Inferior parietal cortex (tissue), 1 donor: Measurements from ENCODE around the gene GAB1.

Experiments used
- DNase-seq: peaks from one replicate; pipeline ENCODE4 v3.0.0-alpha.2; 2016; ENCODE audit errors: extremely low spot score

The GAB1 gene

DNA sequence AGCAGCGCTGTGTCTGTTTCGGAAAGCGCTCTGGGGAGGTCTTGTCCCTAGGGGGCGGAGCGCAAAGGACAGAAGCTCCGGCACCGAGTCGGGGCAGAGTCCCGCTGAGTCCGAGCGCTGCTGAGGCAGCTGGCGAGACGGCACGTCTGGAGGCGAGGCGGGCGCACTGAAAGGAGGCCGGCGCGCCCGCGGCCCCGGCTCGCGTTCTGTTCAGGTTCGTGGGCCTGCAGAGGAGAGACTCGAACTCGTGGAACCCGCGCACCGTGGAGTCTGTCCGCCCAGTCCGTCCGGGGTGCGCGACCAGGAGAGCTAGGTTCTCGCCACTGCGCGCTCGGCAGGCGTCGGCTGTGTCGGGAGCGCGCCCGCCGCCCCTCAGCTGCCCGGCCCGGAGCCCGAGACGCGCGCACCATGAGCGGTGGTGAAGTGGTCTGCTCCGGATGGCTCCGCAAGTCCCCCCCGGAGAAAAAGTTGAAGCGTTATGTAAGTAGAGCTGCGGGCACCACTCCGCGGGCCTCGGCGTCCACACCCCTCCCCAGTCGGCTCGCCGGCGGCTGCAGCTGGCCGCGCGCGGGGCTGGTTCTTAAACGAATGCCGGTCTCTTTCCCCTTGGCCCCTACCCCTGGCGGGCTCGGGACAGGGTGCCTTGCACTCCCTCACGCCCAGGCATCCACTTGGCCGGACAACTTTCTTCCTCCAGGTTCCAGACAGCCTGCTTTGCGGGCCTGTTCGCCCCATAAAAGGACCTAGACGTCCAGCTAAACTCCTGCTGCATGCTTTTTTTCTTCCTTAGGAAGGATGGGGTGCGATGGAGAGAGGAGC is at the start of gene GAB1:
GAB1 (plus strand) TSS at position 96 of the 819 bp plus-strand sequence; CDS start at position 409, 313 bp downstream.
- peak; percentile 75 for DNase-seq

DNA sequence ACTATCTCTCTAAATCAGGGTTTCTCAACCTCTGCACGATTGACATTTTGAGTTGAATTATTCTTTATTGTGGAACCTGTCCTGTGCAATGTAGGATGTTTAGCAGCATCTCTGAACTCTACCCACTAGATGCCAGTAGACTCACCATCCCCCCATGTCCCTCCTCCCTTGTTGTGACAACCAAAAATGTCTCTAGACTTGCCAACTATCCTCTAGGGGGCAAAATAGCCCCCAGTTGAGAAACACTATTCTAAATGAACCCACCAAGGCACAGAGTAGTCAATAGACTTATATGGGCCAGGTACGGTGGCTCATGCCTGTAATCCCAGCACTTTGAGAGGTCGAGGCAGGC is 49.1 kb upstream of the GAB1 start:
- DNase-seq, result no peak

DNA sequence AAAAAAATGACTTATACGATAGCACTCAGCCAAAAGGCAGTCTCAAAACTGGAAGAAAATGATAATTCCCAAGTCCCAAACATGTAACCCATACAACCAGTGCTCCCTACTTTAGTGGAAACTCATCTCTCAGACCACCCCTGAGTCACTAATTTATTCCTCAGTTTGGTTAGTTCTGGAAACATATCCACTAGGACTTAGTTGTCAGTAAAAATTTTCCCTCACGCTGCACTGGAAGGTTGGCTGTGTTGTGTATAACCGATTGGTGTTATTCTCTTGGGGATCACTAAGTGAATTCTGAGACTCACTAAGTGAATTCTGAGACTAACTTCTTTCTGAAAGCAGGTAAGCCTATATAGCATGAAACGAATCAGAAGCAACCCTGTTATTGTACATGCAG is 48.5 kb upstream of the GAB1 start:
- no peak for DNase-seq

DNA sequence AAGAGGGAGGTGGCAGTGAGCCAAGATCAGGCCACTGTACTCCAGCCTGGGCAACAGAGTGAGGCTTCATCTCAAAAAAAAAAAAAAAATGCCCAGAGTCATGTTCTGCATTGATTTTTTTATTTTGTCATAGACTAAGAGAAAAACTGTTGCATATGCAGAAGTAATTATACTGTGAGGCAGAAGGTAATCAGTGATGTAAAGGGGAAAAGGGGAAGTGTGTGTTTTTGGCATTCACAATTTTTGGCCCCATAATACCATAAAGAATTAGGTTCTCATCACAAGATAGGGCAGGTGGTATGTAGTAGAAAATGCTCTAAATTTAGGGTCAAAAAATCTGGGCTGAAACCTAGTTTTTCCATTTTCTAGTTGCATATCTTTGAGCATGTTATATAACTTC is 47.3 kb upstream of the GAB1 start:
- DNase-seq, result no peak

DNA sequence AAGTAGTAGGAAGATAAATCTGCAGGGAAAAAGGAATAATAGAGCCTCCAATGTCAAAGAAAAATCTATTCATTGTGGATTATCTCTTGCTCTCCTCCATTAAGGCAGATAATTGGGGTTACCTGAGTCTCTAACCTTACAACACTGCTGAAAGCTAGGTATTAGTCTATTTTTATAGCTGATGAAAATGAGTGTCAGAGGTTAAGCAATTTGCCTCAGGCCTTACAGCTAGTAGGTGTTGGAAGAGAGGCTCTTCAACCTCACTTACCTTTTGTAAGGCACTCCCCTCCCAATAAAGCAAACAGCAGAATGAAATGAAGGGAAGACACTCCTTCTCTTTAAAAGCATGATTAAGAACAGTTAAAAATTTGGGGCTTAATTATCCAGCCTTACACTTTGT is 45.4 kb upstream of the GAB1 start:
- DNase-seq, result no peak

DNA sequence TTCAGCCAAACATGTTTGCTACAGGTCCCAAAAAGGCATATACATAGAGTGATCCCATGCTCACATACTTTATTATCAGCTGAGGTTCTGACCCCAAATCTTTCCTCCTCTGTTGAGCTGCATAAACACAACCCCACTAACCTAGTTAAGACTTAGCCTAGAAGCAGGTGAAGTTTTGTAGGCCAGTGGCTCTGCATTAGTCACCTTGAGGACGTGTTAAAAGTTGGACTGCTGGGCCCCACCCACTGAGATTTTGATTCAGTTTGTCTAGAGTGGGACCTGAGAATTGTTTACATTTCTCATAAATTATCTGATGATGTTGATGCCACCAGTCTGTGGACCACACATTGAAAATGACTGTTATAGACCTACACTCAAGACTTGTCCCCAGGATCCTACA is 43.8 kb upstream of the GAB1 start:
- DNase-seq, result no peak

DNA sequence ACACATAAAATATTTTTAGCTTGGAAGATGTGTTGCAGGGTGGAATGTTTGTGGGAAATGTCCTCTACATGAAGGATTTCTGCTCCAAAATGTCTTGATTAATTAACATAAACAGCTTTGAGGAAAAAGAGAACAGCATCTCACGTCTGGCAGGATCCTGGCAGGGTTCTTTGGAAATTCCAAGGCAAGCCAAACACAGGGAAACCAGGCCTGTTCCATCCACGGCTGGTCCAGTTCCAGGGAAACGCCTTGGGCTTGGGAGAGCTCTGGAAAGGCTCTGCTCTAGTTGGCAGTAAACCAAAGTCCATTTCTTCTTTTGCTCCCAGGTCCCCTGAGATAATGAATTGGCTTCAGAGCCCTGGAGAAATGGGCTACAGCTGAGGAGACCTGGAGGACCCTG is 42.4 kb upstream of the GAB1 start:
- DNase-seq, result no peak

DNA sequence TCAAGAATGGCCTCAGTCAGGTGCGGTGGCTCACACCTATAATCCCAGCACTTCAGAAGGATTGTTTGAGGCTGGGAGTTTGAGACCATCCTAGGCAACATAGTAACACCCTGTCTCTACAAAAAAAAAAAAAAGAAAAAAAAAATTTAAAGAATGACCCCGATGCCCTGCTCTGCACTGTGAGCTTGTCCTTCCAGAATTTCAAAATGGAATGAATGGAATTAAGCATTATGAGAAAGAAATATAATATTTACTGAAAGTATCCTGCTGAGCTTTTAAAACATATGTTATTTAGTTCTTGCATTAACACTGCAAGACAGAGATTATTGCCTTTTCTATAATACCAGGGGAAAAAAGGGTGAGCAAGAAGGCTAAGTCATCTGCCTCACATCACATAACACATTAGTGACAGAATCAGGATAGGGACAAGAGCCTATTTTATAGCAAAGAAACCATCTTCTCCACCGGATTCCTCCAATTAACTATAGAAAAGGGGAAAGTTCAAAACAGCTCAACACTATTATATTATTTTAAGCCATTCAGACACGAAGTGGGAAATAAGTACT is 41.9 kb upstream of the GAB1 start:
- no peak for DNase-seq

DNA sequence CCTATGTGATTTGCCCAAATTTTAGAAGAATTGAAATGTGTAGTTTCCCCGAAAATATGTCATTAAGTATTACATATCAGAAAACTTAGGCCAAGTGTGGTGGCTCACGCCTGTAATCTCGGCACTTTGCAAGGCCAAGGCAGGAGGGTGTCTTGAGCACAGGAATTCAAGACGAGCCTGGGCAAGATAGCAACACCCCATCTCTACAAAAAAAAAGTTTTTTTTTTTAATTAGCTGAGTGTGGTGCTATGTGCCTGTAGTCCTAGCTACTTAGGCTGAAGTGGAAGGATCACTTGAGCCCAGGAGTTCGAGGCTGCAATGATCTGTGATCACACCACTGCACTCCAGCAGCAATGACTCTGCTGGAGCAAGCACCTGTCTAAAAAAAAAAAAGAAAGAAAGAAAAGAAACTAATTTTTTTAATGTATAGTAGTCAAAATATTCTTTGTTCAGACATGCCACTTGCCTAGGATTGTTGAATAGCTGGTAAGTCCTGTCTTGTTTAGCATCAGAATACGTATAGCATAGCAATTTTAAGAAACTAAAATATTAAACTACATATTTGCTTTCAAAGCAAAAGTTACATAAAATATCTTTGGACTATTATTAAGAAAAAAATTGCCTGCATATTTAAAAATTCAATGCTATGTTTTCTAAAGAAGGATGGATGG is 40.1 kb upstream of the GAB1 start:
- no peak for DNase-seq

DNA sequence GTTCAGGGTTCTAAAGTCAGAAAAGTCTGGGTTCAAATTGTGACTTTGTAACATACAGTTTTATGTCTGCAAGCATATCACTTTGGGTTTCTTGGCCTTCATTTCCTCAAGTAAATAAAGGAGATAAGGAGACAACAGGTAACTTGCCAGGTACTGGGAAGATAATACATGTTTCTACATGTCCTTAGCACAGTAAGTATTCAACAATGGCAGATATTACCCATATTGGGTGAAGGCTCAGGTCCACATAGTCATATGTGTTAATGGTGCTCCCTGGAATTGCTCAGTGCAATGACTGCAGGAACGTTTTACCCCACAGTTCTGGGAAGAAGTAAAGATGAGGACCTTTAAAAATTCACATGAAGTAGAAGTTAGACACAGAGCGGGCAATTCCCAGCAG is 35.8 kb upstream of the GAB1 start:
- no peak for DNase-seq

DNA sequence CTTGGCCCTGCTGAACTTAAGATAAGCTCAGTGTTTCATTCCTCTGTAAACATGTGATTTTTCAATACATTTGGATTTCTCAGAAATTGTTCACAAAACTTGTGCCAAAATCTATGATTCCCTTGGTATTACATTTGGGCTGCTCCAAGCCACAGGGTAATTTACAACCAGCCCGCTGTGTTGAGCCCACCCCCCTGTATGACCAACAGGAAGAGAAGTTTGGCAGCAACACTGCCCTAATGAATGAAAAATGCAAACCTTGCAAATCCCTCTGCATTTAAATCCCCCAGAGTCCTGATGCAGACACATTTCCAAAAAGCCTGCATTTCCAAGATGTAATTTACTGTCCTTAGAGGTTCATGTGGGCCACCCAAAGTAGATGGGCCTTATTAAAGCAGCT is 34.1 kb upstream of the GAB1 start:
- no peak for DNase-seq

DNA sequence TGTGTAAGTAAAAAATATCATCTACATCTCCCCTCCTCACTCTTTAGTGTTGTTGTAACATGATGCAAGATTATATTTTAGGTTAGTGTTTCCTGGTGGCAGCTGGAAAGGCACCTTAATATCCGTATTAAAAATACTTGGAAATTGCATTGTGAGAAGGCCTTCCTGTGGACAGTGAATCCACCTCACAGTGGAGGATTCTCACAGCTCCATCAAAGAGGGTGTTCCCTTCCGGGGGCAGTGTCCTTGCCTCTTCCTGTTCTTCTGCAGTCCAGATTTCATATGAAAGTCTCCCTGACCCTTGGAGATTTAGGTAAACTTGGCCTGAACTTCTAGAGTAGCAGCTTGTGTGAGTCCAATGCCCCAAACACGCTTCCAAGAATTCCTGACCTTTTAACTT is 29.9 kb upstream of the GAB1 start:
- DNase-seq, result no peak

DNA sequence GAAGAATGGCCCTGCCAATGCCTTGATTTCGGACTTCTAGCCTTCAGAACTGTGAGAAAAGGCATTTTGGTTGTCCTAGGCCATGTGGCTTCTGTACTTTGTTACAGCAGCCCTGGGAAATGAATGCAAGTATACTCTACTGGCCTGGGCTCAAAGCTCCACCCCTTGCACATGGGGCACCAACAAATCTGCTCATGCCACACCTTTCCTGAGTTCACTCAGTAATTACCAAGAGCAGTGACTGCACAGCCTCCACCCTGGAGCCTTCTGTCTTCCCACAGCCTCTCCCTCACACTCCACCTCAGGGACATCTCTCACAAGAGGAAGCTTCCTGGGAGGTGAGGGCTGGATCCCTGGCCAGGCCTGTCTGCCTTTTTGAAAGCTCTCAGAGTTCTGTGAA is 29.1 kb upstream of the GAB1 start:
- DNase-seq, result no peak

DNA sequence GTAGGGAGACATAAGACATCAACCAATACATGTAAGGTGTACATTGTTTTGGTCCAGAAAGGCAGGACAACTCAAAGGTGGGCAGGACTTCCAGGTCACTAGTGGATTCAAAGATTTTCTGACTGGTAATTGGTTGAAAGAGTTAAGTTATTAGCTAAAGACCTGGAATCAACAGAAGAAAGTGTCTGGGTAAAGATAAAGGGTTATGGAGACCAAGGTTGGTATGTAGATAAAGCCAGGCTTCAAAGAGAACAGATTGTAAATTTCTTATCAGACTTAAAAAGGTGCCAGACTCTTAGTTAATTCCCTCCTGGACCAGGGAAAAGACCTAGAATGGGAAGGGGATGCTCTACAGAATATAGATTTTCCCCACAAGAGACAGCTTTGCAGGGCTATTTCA is 28.3 kb upstream of the GAB1 start:
- no peak for DNase-seq

DNA sequence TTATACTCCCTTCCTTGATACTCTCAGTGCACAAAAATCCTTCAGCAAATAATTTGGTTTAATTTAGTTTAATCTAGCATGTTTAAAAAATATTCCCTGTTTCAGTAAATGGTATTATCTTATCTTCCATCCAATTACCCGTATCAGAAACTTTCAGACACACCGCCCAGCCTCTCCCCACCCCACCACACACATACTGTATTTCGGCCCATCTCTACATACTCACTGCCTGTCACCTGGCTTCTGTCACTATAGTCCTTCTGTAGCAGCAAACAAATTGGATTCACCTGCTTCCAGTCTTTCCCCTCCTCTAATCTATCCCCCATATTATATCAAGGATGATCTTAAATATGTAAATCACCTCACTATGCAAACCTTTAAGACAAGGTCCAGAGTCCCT is 24.8 kb upstream of the GAB1 start:
- DNase-seq, result no peak

DNA sequence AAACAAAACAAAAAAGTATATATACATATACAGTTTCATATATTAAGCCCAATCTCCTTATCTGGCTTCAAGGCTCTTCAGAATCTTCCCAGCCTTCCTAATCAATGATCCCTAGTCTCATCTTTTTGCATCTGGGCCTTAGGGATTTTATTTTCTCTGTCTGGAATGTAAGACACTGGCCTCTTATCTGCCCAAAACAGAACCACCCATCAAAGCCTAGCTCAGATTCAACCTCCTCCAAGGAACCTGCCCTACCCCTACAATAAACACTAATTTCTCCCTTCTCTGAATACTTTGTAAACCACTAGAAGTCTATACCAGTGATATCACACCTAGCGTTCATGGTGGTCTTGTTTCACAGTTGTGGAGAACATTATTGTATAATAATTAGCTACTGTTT is 23.2 kb upstream of the GAB1 start:
- no peak for DNase-seq

DNA sequence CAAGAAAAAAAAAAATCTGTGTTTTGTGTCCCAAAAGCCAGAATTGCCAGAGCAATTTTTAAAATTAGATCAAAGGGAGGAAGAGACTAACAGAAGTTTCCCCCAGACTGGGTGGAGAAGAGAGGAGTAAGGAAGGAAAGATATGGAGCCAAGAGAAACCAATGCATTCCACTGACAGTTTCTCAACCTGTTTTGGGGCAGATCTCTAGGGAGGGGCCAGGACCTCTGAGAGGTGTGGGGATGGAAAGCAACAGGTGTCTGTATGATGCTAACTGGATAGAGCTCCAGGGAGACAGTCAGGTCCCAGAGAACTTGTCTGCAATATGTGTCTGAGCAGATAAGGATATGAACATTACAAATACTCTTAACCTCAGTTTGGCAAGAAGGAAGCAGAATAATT is 22.7 kb upstream of the GAB1 start:
- DNase-seq, result no peak

DNA sequence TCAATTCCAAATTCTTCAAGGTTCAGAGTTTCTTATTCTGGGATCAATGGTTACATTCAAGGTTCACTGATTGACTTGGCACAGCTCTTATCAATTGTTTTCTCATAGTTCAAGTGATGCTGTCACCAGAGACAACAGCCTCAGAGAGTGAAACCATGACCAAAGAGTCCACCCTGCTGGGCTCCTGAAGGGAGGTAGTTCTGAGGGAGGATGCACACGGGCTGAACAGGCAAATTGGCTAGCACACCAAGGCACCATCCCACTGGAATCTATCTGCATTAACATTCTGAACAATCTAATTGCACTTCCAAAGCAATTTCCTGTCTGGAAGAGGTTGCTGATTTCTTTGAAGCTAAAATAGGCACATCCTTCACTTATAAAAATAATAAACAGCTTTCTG is 16.6 kb upstream of the GAB1 start:
- DNase-seq, result no peak

DNA sequence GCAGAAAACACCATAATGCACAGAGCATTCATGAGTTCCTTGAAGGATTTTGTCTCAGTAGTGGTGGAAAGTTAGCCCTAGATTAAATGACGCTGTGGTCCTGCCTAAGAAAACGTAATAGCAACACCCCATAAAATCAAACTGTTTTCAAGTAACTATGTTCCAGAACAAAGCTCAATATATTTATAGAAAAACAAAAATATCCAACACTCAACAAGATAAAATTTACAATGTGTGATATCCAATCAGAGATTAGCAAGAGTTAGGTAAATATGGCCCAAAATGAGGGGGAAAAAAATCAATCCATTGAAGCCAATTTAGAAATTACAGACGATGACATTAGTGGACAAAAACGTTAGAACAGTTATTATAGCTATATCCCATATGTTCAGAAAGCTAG is 9.9 kb upstream of the GAB1 start:
- DNase-seq, result no peak

DNA sequence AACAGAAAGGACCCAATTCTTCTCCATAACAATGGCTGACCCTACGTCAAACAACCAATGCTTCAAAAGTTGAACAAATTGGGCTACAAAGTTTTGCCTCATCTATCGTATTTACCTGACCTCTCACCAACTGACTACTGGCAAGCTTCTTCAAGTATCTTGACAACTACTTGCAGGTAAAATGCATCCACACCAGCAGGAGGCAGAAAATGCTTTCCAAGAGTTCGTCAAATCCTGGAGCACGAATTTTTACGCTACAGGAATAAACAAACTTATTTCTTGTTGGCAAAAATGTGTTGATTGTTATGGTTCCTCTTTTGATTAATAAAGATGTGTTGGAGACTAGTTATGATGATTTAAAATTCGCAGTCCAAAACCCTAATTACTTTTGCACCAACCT is 6.7 kb upstream of the GAB1 start:
- DNase-seq, result no peak

DNA sequence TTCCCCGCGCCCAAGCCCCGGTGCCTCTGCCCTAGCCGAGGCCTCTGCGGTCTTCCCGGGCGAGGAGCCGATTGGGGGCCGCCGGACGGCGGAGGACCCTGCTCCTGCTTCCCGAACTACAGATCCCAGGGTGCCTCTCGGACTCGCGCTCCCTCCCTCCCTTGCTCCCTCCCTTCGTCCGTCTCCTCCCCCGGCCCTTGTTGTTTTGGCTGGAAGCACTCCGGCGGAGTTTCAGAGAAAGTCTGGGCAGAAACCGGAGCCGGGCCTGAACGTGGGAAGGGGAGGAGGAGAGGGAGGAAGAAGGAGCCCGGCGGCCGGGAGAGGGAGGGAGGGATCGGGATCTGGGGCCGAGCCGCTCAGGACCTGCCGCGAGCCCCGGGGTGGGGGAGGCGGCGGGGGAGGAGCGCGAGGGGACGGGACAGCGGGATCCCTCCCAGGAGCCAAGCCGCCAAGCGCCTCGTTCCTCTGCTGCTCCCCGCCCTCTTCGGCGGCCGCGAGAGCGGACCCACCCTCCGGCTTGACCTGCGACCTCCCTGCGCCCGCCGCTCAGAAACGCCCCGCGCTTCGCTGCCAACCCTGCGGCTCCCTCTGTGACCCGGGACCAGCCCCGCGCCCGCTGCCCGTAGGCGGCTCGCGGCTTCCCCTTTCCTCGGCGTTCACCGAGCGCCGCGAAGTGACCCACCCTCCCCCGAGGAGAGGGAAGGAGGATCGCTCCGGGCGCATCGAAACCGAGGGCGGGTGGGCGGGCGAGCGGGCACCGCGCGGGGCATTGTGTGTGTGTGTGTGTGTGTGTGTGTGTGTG is 496 bp upstream of the GAB1 start:
- no peak for DNase-seq

DNA sequence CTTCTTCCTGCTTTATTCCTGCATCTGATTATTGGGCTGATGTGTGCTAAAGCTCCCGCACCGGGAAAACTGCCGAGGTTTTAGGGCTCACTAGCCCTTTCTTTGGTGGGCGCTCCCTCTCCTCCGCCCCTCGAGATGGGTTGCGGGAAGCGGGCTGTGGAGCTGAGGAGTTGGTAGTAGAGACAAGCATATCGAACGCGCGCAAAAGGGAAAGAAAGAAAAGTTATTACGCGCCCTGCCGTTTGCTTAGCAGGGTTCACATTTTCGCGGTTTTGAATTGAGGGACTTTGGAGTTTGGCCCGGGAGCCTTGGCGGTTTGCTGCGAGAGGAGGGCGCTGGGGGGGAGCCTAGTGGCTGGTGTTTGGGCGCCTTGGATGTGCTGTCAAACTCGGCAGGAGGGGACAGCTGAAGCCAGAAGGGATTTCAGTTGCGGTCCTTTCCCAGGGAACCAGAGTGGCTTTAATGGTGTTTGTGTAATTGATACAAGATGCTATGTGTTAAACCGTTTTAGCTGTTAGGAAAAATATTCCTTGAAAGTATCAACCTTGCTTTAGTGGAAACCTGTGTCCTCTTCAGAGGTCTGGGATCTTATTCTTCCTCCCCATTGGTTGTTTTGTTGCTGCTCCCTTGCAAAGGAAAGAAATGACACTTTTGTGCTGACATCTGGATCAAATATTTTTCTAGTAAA is 1.1 kb downstream of the GAB1 start:
- peak; percentile 64 for DNase-seq
